Measurements from ENCODE around the gene UBR1. TPM values are rescaled to one million over a fixed set of nuclear protein-coding genes. Genes with fewer than 3 reads are reported as not detected.
"Not testable (repeated sequence)": the region's sequence is repeated elsewhere in the genome, so short reads cannot be mapped to it uniquely, and the experiment has no call there.

UBR1 gene
- total RNA-seq, 3 donors from 2014 or later: 33.0 to 52.5 (median 48.5) TPM

DNA sequence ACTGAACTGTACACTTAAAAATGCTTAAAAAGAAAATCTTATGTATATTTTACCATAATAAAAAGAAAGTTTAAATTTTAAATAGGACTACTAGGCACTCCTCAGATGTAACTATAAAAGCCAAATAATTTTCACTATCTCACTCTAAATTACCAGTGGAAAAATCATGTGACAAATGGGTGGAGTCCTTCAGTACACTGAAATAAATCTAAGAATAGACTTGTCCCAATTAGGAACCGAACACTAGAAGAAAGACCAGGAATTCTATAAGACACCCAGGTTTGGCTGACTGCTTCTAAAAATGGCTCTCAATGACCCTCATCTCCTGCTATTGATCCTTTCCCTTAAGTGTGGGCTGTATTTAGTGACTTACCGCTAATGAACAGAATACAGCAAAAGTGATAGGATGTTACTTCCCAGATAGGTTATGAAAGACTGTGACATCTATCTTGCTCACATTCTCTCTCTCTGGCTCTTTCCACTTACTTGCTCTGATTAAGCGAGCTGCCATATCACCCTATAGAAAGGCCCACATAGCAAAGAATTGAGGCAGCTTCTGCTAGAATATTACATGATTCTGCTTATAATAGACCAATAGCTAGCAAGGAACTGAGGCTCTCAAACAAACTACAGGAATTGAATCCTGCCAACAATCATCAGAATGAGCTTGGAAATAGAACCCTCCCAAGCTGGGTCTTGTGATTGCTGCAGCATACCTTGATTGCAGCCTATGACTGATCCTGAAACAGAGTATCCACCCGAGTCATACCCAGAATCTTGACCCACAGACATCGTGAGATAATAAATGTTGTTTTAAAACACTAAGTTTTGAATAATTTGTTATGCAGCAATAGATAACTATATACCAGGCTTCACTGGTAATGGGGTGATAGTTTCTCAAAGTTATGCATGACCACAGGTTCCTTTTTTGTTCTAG, 202.2 kb downstream of the UBR1 start:
- TF ChIP-seq, protein P1, sequence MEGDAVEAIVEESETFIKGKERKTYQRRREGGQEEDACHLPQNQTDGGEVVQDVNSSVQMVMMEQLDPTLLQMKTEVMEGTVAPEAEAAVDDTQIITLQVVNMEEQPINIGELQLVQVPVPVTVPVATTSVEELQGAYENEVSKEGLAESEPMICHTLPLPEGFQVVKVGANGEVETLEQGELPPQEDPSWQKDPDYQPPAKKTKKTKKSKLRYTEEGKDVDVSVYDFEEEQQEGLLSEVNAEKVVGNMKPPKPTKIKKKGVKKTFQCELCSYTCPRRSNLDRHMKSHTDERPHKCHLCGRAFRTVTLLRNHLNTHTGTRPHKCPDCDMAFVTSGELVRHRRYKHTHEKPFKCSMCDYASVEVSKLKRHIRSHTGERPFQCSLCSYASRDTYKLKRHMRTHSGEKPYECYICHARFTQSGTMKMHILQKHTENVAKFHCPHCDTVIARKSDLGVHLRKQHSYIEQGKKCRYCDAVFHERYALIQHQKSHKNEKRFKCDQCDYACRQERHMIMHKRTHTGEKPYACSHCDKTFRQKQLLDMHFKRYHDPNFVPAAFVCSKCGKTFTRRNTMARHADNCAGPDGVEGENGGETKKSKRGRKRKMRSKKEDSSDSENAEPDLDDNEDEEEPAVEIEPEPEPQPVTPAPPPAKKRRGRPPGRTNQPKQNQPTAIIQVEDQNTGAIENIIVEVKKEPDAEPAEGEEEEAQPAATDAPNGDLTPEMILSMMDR (IDR thresholded peaks at IDR 0.05): no peak
- TF ChIP-seq POLR2A (IDR thresholded peaks at IDR 0.05): no peak
- TF ChIP-seq POLR2AphosphoS5 (IDR thresholded peaks at IDR 0.05): no peak
- no peaks in the 10 kb centered on the region for H3K9me3 ChIP-seq
- H3K36me3 ChIP-seq: no peaks in the 10 kb centered on the region
- no peak for DNase-seq (ENCODE audit: low spot score in 2 of 2)
- intact Hi-C loops (cut with DNase I; ENCODE audit: low total_unique reads): no loop called here
- H3K27ac ChIP-seq: no peak overlapping the region
- H3K4me3 ChIP-seq: no peak overlapping the region
- no peaks in the 10 kb centered on the region for H3K4me1 ChIP-seq
- no peaks in the 10 kb centered on the region for H3K27me3 ChIP-seq

DNA sequence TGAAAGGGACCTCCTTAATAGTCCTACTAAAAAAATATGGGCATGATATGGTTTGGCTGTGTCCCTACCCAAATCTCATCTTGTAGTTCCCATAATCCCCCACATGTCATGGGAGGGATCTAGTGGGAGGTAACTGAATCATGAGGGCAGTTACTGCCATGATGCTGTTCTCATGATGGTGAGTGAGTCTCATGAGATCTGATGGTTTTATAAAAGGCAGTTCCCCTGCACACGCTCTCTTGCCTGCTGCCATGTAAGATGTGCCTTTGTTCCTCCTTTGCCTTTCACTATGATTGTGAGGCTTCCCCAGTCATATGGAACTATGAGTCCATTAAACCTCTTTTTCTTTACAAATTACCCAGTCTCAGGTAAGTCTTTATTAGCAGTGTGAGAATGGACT, 211.9 kb downstream of the UBR1 start:
- intact Hi-C loops (cut with DNase I; ENCODE audit: low total_unique reads); H3K27ac ChIP-seq; H3K27me3 ChIP-seq; H3K36me3 ChIP-seq; H3K4me1 ChIP-seq; DNase-seq (ENCODE audit: low spot score in 2 of 2); H3K9me3 ChIP-seq; H3K4me3 ChIP-seq: not testable (repeated sequence)

Other genes with a start within 250 kb of the UBR1 start
- gene TTBK2, start 185.3 kb downstream of the UBR1 start, total RNA-seq: 10 to 100 TPM; 15.7 to 21.8 (median 16.4) TPM
- gene TMEM62, start 27.5 kb upstream of the UBR1 start, total RNA-seq: 10 to 100 TPM; 43.2 to 61.6 (median 59.4) TPM
- 100 to 1,000 TPM in 2 of 3 donors, 10 to 100 TPM in 1; 90.1 to 179 (median 106) TPM for gene CCNDBP1, start 79.4 kb upstream of the UBR1 start, total RNA-seq
- 1 to 10 TPM in 1 of 3 donors, under 1 TPM in 1, not detected in 1; 0.29 to 1.9 TPM for gene EPB42, start 115.0 kb upstream of the UBR1 start, total RNA-seq
- gene TGM5, start 160.9 kb upstream of the UBR1 start, total RNA-seq: 1 to 10 TPM; 1.6 to 3.1 (median 2.7) TPM
- not detected for gene TGM7, start 196.2 kb upstream of the UBR1 start, total RNA-seq
- 1 to 10 TPM; 3.8 to 9.5 (median 6.6) TPM for gene LCMT2, start 224.5 kb upstream of the UBR1 start, total RNA-seq